22Rv1 (cell line): Measurements from ENCODE around the gene RPS6KC1.
"Not testable (repeated sequence)": the region's sequence is repeated elsewhere in the genome, so short reads cannot be mapped to it uniquely, and the experiment has no call there.

Source experiments
- ZFX ChIP-seq: fragments of 450-650 bp; IDR thresholded peaks from 2 replicates; pipeline ENCODE4 v1.6.1; 2017; ENCODE audit warnings: antibody characterized with exemption, borderline replicate concordance
- TF ChIP-seq, protein P1 (sequence below): fragments of 450-650 bp; IDR thresholded peaks from 2 replicates; pipeline ENCODE4 v1.5.1; 2017; ENCODE audit warnings: mild to moderate bottlenecking

DNA sequence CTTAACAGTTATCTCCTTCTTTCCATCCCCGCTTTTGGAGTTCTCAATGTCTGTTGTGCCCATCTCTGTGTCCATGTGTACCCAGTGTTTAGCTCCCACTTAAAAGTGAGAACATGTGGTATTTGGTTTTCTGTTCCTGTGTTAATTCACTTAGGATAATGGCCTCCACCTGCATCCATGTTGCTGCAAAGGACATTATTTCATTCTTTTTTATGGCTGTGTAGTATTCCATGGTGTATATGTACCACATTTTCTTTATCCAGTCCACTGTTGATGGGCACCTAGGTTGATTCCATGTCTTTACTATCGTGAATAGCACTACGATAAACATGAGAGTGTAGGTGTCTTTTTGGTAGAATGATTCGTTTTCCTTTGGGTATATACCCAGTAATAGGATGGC lies 49.5 kb downstream of the RPS6KC1 start:
- TF ChIP-seq, protein P1, sequence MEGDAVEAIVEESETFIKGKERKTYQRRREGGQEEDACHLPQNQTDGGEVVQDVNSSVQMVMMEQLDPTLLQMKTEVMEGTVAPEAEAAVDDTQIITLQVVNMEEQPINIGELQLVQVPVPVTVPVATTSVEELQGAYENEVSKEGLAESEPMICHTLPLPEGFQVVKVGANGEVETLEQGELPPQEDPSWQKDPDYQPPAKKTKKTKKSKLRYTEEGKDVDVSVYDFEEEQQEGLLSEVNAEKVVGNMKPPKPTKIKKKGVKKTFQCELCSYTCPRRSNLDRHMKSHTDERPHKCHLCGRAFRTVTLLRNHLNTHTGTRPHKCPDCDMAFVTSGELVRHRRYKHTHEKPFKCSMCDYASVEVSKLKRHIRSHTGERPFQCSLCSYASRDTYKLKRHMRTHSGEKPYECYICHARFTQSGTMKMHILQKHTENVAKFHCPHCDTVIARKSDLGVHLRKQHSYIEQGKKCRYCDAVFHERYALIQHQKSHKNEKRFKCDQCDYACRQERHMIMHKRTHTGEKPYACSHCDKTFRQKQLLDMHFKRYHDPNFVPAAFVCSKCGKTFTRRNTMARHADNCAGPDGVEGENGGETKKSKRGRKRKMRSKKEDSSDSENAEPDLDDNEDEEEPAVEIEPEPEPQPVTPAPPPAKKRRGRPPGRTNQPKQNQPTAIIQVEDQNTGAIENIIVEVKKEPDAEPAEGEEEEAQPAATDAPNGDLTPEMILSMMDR = not testable (repeated sequence)
- not testable (repeated sequence) for TF ChIP-seq ZFX
